HCT116 (cell line): ENCODE data around the gene PML. TPM values are rescaled to one million over a fixed set of nuclear protein-coding genes. Genes with fewer than 3 reads are reported as not detected.

Experiments used
- ATAC-seq: fragments of 200-7000 bp; cut with Tn5 transposase; 2 replicates; pipeline ENCODE4 v1.9.1; 2020; ENCODE audit warnings: mild to moderate bottlenecking, moderate library complexity
- BruUV-seq: library from RNA; stranded (reverse); fragments of 400-500 nt; replicated peaks from 2 replicates; lab custom pipeline; 2021; lab: Mats Ljungman, UMichigan
- CTCF ChIA-PET: fragments of 300-600 bp; sonication (Branson Sonifier 250); formaldehyde crosslinking; loops from one replicate; lab custom pipeline; 2021; ENCODE audit warnings: antibody characterized with exemption; lab: Charles Lee
- POLR2A ChIA-PET: fragments of 300-600, 350-600 bp; sonication (Branson Sonifier 250); formaldehyde crosslinking; loops from one replicate; lab custom pipeline; 2021; ENCODE audit warnings: antibody characterized with exemption; lab: Charles Lee
- RAD21 ChIA-PET, 2 experiments: fragments of 300-600 bp; sonication (Branson Sonifier 250); formaldehyde crosslinking; loops; one replicate each; lab custom pipeline; 2023; ENCODE audit warnings: low total read pairs in 2 of 2; ENCODE audit not compliant: uncharacterized antibody in 2 of 2, unreplicated experiment in 2 of 2, low non-redundant PET in 1 of 2; lab: Charles Lee
- DNase-seq: peaks from one replicate; pipeline ENCODE4 v3.0.0-alpha.2; 2010; ENCODE audit warnings: low read depth, low spot score
- H2AFZ ChIP-seq: fragments of 200-600 bp; shearing (Covaris generic), sonication (generic); 2 replicates; pipeline ENCODE4 v1.6.1; 2017; ENCODE audit warnings: low read depth, mixed run types, mixed read lengths, antibody characterized with exemption, low read length; ENCODE audit not compliant: poor library complexity, severe bottlenecking
- H3K27ac ChIP-seq: 2 replicates; pipeline ENCODE4 v1.5.1; 2012; ENCODE audit warnings: low read depth, low read length
- H3K27me3 ChIP-seq: fragments of 200-600 bp; sonication (generic); 2 replicates; pipeline ENCODE4 v1.6.1; 2016; ENCODE audit warnings: mixed run types, low read length, mixed read lengths; ENCODE audit not compliant: insufficient read depth
- H3K36me3 ChIP-seq, 2 experiments: fragments of 200-500 bp in 1 of 2; fragments of 200-600 bp in 1 of 2; sonication (Bioruptor generic) in 1 of 2; sonication (generic) in 1 of 2; 2 replicates each; pipeline versions ENCODE4 v1.5.1 to v1.6.1; 2014 to 2016; ENCODE audit warnings: low read length in 2 of 2, inconsistent platforms in 1 of 2, mixed read lengths in 1 of 2, mixed run types in 1 of 2; ENCODE audit not compliant: insufficient read depth in 2 of 2, control insufficient read depth in 1 of 2
- H3K4me1 ChIP-seq, 2 experiments: fragments of 200-600 bp in 1 of 2; sonication (generic) in 1 of 2; 2 replicates each; pipeline versions ENCODE4 v1.5.1 to v1.6.1; 2012 to 2017; ENCODE audit warnings: low read length in 2 of 2, inconsistent platforms in 1 of 2, mild to moderate bottlenecking in 1 of 2, mixed read lengths in 1 of 2, mixed run types in 1 of 2, moderate library complexity in 1 of 2; ENCODE audit not compliant: insufficient read depth in 2 of 2, control insufficient read depth in 1 of 2
- H3K4me2 ChIP-seq: fragments of 200-600 bp; sonication (generic); 2 replicates; pipeline ENCODE4 v1.6.1; 2017; ENCODE audit warnings: mixed run types, low read length, mixed read lengths
- H3K4me3 ChIP-seq, 2 experiments: fragments of 200-600 bp in 1 of 2; sonication (generic) in 1 of 2; replicated peaks in 1 of 2; 2 replicates each; pipeline ENCODE4 v1.5.1; 2011 to 2016; ENCODE audit warnings: low read length in 2 of 2, control low read depth in 1 of 2, low read depth in 1 of 2, mild to moderate bottlenecking in 1 of 2, mixed read lengths in 1 of 2, mixed run types in 1 of 2
- H3K79me2 ChIP-seq: fragments of 200-600 bp; sonication (generic); 2 replicates; pipeline ENCODE4 v1.6.1; 2017; ENCODE audit warnings: mild to moderate bottlenecking, mixed run types, low read length, moderate library complexity, mixed read lengths; ENCODE audit not compliant: insufficient read depth
- H3K9ac ChIP-seq: fragments of 200-600 bp; sonication (generic); 2 replicates; pipeline ENCODE4 v1.6.1; 2016; ENCODE audit warnings: low read length, mixed read lengths
- H3K9me2 ChIP-seq: fragments of 200-600 bp; sonication (generic), shearing (Covaris generic); 2 replicates; pipeline ENCODE4 v1.6.1; 2017; ENCODE audit warnings: mixed run types, mild to moderate bottlenecking, moderate library complexity; ENCODE audit not compliant: insufficient read depth
- H3K9me3 ChIP-seq, 2 experiments: fragments of 200-500 bp in 1 of 2; fragments of 200-600 bp in 1 of 2; sonication (Bioruptor generic) in 1 of 2; sonication (generic) in 1 of 2; 2 replicates each; pipeline ENCODE4 v1.6.1; 2014 to 2017; ENCODE audit warnings: low read length in 2 of 2, mixed read lengths in 2 of 2, inconsistent platforms in 1 of 2, low read depth in 1 of 2, mild to moderate bottlenecking in 1 of 2, mixed run types in 1 of 2, moderate library complexity in 1 of 2; ENCODE audit not compliant: control insufficient read depth in 1 of 2, insufficient read depth in 1 of 2
- H4K20me1 ChIP-seq: fragments of 200-600 bp; sonication (generic), shearing (Covaris generic); 2 replicates; pipeline ENCODE4 v1.6.1; 2017; ENCODE audit warnings: mixed run types, mild to moderate bottlenecking, moderate library complexity; ENCODE audit not compliant: insufficient read depth
- ATF3 ChIP-seq: IDR thresholded peaks from 2 replicates; pipeline ENCODE4 v1.6.1; 2012
- CBX3 ChIP-seq: IDR thresholded peaks from 2 replicates; pipeline ENCODE4 v1.6.1; 2012; ENCODE audit warnings: low read depth
- CTCF ChIP-seq, 3 experiments: fragments of 200-600 bp in 1 of 3; sonication (generic) in 1 of 3; IDR thresholded peaks in 2 of 3; conservative IDR thresholded peaks in 1 of 3; 2 replicates each; pipeline ENCODE4 v1.5.1; 2012 to 2017; ENCODE audit warnings: low read depth in 2 of 3, low read length in 2 of 3, antibody characterized with exemption in 1 of 3, borderline replicate concordance in 1 of 3, control low read depth in 1 of 3, mild to moderate bottlenecking in 1 of 3, mixed read lengths in 1 of 3, mixed run types in 1 of 3, moderate library complexity in 1 of 3; ENCODE audit not compliant: insufficient read depth in 1 of 3
- EGR1 ChIP-seq: IDR thresholded peaks from 2 replicates; pipeline ENCODE4 v1.6.1; 2012; ENCODE audit warnings: low read depth
- ELF1 ChIP-seq: IDR thresholded peaks from 2 replicates; pipeline ENCODE4 v1.6.1; 2012; ENCODE audit warnings: low read depth, borderline replicate concordance
- EZH2 ChIP-seq: fragments of 200-600 bp; sonication (generic); IDR thresholded peaks from 2 replicates; pipeline ENCODE4 v1.6.1; 2017; ENCODE audit warnings: antibody characterized with exemption, mixed run types
- FOSL1 ChIP-seq: IDR thresholded peaks from 2 replicates; pipeline ENCODE4 v1.6.1; 2012; ENCODE audit warnings: low read depth
- JUND ChIP-seq: IDR thresholded peaks from 2 replicates; pipeline ENCODE4 v1.6.1; 2012
- MAX ChIP-seq: IDR thresholded peaks from 2 replicates; pipeline ENCODE4 v1.6.1; 2012
- RAD21 ChIP-seq: IDR thresholded peaks from 2 replicates; pipeline ENCODE4 v1.6.1; 2012; ENCODE audit warnings: low read depth, mild to moderate bottlenecking
- REST ChIP-seq: IDR thresholded peaks from 2 replicates; pipeline ENCODE4 v1.6.1; 2012; ENCODE audit warnings: low read depth
- SIN3A ChIP-seq: IDR thresholded peaks from 2 replicates; pipeline ENCODE4 v1.6.1; 2012; ENCODE audit warnings: low read depth
- SRF ChIP-seq: IDR thresholded peaks from 2 replicates; pipeline ENCODE4 v1.6.1; 2012; ENCODE audit warnings: low read depth
- TCF7L2 ChIP-seq: IDR thresholded peaks from 2 replicates; pipeline ENCODE4 v1.7.0; 2011; ENCODE audit warnings: borderline replicate concordance, inconsistent platforms; ENCODE audit not compliant: insufficient read depth, insufficient read length; ENCODE audit errors: extremely low read depth
- YY1 ChIP-seq: IDR thresholded peaks from 2 replicates; pipeline ENCODE4 v1.6.1; 2011; ENCODE audit warnings: low read length, low read depth, moderate library complexity, mild to moderate bottlenecking; ENCODE audit not compliant: insufficient replicate concordance; ENCODE audit errors: extremely low read depth
- ZBTB33 ChIP-seq: IDR thresholded peaks from 2 replicates; pipeline ENCODE4 v1.6.1; 2011; ENCODE audit warnings: mild to moderate bottlenecking, low read length, moderate library complexity; ENCODE audit not compliant: insufficient replicate concordance; ENCODE audit errors: extremely low read depth
- ZNF274 ChIP-seq: fragments of 200-500 bp; sonication (Bioruptor generic); IDR thresholded peaks from 2 replicates; pipeline ENCODE4 v1.6.1; 2014; ENCODE audit warnings: mild to moderate bottlenecking, low read depth, low read length, inconsistent platforms
- intact Hi-C: fragments of 100-400 bp; cut with micrococcal nuclease; formaldehyde crosslinking; loops from 2 replicates; pipeline ENCODE4 v1.10.0; 2022
- total RNA-seq: library from RNA; stranded (reverse); gene quantifications from one replicate; pipeline ENCODE4 v1.2.1, GENCODE V29; 2021; ENCODE audit not compliant: unreplicated experiment

Gene PML
- total RNA-seq, 1 experiment from 2014 or later = 28.1 TPM

- TF ChIP-seq CTCF (IDR thresholded peaks at IDR 0.05 in 2 of 3, conservative IDR thresholded peaks at IDR 0.05 in 1 of 3; ENCODE audit: borderline replicate concordance in 1 of 3, insufficient read depth in 1 of 3, low read depth in 2 of 3, low read length in 2 of 3) (no peak), EZH2 (no peak), JUND (no peak), ATF3 (no peak), EGR1 (no peak), TCF7L2 (no peak), YY1 (no peak), ZNF274 (no peak), SRF (no peak), FOSL1 (no peak)
- TF ChIP-seq, all 23 proteins: peak for 0
These were observed 28.8 kb upstream of the PML start (continued) for GRCh38 chr15:73965758-73966113.

- peaks cover 8 to 20% of the 10 kb centered on the region in 2 experiments; a peak in 3 of 4 replicates for H3K4me1 ChIP-seq
- no peak overlapping the region for H3K4me3 ChIP-seq
- H3K36me3 ChIP-seq = no peaks in the 10 kb centered on the region
- no peaks in the 10 kb centered on the region for H3K79me2 ChIP-seq
- H3K9me2 ChIP-seq = no peaks in the 10 kb centered on the region
- H2AFZ ChIP-seq = no peak overlapping the region
- ChIA-PET CTCF (no interaction called here), RAD21 (no interaction called here), POLR2A (no interaction called here)
- no peaks in the 10 kb centered on the region for H4K20me1 ChIP-seq
- no peak overlapping the region for H3K4me2 ChIP-seq
- no peak overlapping the region for H3K9ac ChIP-seq
- DNase-seq (no peak), ATAC-seq (no peak)
- no peaks in the 10 kb centered on the region for H3K9me3 ChIP-seq
- intact Hi-C loops = no loop called here
- BruUV-seq = no TSS peak
- H3K27ac ChIP-seq = no peak overlapping the region
- no peaks in the 10 kb centered on the region for H3K27me3 ChIP-seq
- TF ChIP-seq EGR1 = no peak
- no peak for TF ChIP-seq CBX3
- TF ChIP-seq SIN3A = no peak
- TF ChIP-seq ATF3 = no peak
- no peak for TF ChIP-seq RAD21
- TF ChIP-seq ZBTB33 = no peak
- no peak for TF ChIP-seq JUND
- no peak for TF ChIP-seq REST
- no peak for TF ChIP-seq TCF7L2
- no peak for TF ChIP-seq SRF
- no peak for TF ChIP-seq MAX
- TF ChIP-seq EZH2 = no peak
- TF ChIP-seq ELF1 = no peak
These were observed 26.1 kb upstream of the PML start for GRCh38 chr15:73968461-73968860.
